Activated B cell treated with CpG ODN at 0.5 μM for 24 hours (primary cell): Measurements from ENCODE around the gene KATNB1. TPM values are rescaled to one million over a fixed set of nuclear protein-coding genes. Genes with fewer than 3 reads are reported as not detected.

Source experiments
- ATAC-seq: fragments of 200-7000 bp; cut with Tn5 transposase; one replicate; pipeline ENCODE4 v1.10.0; 2021; ENCODE audit warnings: low read depth, mild to moderate bottlenecking, moderate library complexity
- CTCF ChIA-PET: fragments of 350-600 bp; sonication (Branson Sonifier 250); formaldehyde crosslinking; loops from one replicate; lab custom pipeline; 2021; ENCODE audit warnings: antibody characterized with exemption; lab: Charles Lee
- POLR2A ChIA-PET: fragments of 350-600 bp; sonication (Branson Sonifier 250); formaldehyde crosslinking; loops from one replicate; lab custom pipeline; 2021; ENCODE audit warnings: antibody characterized with exemption; lab: Charles Lee
- DNase-seq: peaks from one replicate; pipeline ENCODE4 v3.0.0; 2022
- H3K27ac Mint-ChIP-seq: one replicate; pipeline ENCODE4 v1.8.0; 2020; ENCODE audit warnings: mixed read lengths
- H3K27me3 Mint-ChIP-seq: one replicate; pipeline ENCODE4 v1.8.0; 2021; ENCODE audit warnings: mixed read lengths
- H3K36me3 Mint-ChIP-seq: one replicate; pipeline ENCODE4 v1.8.0; 2021; ENCODE audit warnings: low read depth, mixed read lengths
- H3K4me1 Mint-ChIP-seq: one replicate; pipeline ENCODE4 v1.8.0; 2021; ENCODE audit warnings: mixed read lengths
- H3K4me3 Mint-ChIP-seq: one replicate; pipeline ENCODE4 v1.8.0; 2020; ENCODE audit warnings: mild to moderate bottlenecking, mixed read lengths
- H3K9me3 Mint-ChIP-seq: one replicate; pipeline ENCODE4 v1.8.0; 2020; ENCODE audit warnings: mixed read lengths
- intact Hi-C: fragments of 100-400 bp; cut with micrococcal nuclease; formaldehyde crosslinking; loops from one replicate; pipeline ENCODE4 v1.15.1; 2024
- total RNA-seq: library from RNA; stranded (reverse); gene quantifications from 2 replicates; pipeline ENCODE4 v1.2.3, GENCODE V29; 2022
- TF ChIP-seq, protein P1 (sequence below): fragments of 200-600 bp; IDR thresholded peaks from one replicate; pipeline ENCODE4 v1.8.0; 2022; ENCODE audit warnings: antibody characterized with exemption, mild to moderate bottlenecking

The KATNB1 gene
- total RNA-seq, 1 donor from 2014 or later = 16.8 TPM

DNA sequence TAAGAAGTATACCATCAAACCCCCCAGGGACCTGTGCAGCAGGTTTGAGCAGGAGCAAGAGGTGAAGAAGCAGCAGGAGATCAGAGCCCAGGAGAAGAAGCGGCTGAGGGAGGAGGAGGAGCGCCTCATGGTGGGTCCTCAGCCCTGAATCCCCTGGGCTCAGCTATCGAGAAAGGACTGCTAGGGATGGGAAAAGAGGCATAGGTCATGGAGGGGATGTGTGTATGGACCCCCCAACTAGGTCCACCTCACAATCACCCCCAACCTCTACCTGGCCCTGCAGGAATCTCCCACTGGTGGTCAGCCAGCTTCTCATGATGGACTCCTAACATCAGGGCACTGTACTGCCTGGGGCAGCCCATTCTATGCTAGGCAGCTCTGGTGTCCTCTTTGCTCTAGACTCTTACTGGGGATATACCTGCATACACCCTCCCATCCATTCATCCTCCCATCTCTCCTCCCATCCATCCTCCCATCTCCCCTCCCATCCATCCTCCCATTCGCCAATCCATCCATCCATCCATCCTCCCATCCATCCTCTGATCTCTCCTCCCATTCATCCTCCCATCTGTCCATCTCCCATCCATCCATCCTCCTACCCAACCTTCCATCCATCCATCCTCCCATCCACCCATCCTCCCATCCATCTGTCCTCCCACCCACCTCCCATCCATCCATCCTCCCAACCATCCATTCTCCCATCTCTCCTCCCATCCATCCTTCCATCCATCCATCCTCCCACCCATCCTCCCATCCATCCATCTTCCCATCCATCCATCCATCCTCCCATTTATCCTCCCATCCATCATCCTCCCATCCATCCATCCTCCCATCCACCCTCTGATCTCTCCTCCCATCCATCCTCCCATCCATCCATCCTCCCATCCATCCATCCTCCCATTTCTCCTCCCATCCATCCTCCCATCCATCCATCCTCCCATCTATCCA, 30.4 kb upstream of the KATNB1 start:
- intact Hi-C loops = no loop called here
- H3K27ac Mint-ChIP-seq = no peak overlapping the region
- H3K36me3 Mint-ChIP-seq = no peaks in the 10 kb centered on the region
- POLR2A ChIA-PET = no interaction called here
- ATAC-seq = no peak
- CTCF ChIA-PET = no interaction called here
- H3K4me1 Mint-ChIP-seq = no peaks in the 10 kb centered on the region
- DNase-seq = no peak
- no peak overlapping the region for H3K4me3 Mint-ChIP-seq
- TF ChIP-seq, protein P1, sequence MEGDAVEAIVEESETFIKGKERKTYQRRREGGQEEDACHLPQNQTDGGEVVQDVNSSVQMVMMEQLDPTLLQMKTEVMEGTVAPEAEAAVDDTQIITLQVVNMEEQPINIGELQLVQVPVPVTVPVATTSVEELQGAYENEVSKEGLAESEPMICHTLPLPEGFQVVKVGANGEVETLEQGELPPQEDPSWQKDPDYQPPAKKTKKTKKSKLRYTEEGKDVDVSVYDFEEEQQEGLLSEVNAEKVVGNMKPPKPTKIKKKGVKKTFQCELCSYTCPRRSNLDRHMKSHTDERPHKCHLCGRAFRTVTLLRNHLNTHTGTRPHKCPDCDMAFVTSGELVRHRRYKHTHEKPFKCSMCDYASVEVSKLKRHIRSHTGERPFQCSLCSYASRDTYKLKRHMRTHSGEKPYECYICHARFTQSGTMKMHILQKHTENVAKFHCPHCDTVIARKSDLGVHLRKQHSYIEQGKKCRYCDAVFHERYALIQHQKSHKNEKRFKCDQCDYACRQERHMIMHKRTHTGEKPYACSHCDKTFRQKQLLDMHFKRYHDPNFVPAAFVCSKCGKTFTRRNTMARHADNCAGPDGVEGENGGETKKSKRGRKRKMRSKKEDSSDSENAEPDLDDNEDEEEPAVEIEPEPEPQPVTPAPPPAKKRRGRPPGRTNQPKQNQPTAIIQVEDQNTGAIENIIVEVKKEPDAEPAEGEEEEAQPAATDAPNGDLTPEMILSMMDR = no peak
- no peaks in the 10 kb centered on the region for H3K9me3 Mint-ChIP-seq
- H3K27me3 Mint-ChIP-seq = peaks cover 2% of the 10 kb centered on the region

DNA sequence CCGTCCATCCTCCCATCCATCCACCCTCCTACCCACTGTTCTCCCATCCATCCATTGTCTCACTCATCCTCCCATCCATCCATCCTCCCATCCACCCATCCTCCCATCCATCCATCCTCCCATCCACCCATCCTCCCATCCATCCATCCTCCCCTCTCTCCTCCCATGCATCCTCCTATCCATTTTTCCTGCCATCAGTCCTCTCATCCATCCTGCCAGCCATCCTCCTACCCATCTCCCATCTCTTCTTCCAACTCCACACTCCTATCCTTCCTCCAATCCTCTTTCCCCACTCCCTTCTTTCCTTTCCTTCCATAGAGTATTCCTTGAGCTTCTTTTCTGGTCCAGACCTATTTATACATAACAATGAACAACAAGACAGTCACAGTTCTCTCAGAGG, 28.9 kb upstream of the KATNB1 start:
- Mint-ChIP-seq H3K27ac (no peak overlapping the region), H3K9me3 (no peaks in the 10 kb centered on the region), H3K27me3 (peaks cover 8% of the 10 kb centered on the region), H3K4me3 (no peak overlapping the region), H3K36me3 (no peaks in the 10 kb centered on the region), H3K4me1 (no peaks in the 10 kb centered on the region)
- POLR2A ChIA-PET = no interaction called here
- ATAC-seq (no peak), DNase-seq (no peak)
- TF ChIP-seq, protein P1 = no peak
- intact Hi-C loops = no loop called here
- CTCF ChIA-PET = no interaction called here

DNA sequence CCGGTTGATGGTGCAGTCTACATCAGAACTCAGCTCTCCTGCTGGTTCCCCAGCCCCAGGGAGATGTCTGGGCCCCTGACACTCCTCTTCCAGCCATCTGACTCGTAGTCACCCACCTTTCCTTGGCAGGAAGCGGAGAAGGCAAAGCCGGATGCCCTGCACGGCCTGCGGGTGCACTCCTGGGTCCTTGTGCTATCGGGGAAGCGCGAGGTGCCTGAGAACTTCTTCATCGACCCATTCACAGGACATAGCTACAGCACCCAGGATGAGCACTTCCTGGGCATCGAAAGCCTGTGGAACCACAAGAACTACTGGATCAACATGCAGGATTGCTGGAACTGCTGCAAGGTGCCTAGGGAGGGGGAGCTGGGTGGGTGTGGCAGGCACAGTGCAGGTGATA, 28.2 kb upstream of the KATNB1 start:
- H3K9me3 Mint-ChIP-seq = no peaks in the 10 kb centered on the region
- peaks cover 11% of the 10 kb centered on the region for H3K27me3 Mint-ChIP-seq
- ChIA-PET POLR2A (no interaction called here), CTCF (no interaction called here)
- H3K4me1 Mint-ChIP-seq = no peaks in the 10 kb centered on the region
- ATAC-seq (no peak), DNase-seq (no peak)
- H3K36me3 Mint-ChIP-seq = no peaks in the 10 kb centered on the region
- no peak overlapping the region for H3K27ac Mint-ChIP-seq
- H3K4me3 Mint-ChIP-seq = no peak overlapping the region
- intact Hi-C loops = no loop called here
- TF ChIP-seq, protein P1 = no peak

DNA sequence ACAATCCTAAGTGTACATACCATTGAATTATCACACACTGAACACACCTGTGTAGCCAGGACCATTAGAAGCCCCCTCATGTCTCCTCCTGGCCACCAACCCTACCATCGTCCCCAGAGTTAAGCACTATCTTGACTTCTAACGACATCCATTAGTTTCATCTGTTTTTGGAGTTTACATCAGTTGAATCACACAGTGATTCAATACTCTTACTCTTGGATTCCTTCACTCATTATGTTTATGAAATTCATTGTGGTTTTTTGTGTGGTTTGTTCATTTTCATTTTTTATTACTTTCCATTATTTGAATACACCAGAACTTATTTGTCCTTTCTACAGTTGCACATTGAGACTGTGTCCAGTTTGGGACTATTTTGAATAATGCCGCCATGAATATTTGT, 27.4 kb upstream of the KATNB1 start:
- DNase-seq (no peak), ATAC-seq (no peak)
- TF ChIP-seq, protein P1 = no peak
- H3K36me3 Mint-ChIP-seq = no peaks in the 10 kb centered on the region
- no peaks in the 10 kb centered on the region for H3K9me3 Mint-ChIP-seq
- H3K4me3 Mint-ChIP-seq = no peak overlapping the region
- intact Hi-C loops = no loop called here
- no peak overlapping the region for H3K27ac Mint-ChIP-seq
- no peaks in the 10 kb centered on the region for H3K4me1 Mint-ChIP-seq
- peaks cover 19% of the 10 kb centered on the region for H3K27me3 Mint-ChIP-seq
- CTCF ChIA-PET = no interaction called here
- POLR2A ChIA-PET = no interaction called here

DNA sequence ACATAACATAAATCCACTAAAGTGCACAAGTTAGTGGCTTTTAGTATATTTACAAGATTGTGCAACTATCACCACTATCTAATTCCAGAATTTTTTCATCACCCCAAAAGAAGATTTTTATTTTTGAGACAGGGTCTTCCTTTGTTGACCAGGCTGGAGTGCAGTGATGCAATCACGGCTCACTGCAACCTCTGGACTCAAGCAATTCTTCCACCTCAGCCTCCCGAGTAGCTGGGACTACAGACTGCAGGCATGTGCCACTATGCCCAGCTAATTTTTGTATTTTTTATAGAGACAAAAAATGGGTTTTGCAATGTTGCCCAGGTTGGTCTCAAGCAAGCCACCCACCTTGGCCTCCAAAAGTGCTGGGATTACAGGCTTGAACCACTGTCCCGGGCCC, 25.9 kb upstream of the KATNB1 start:
- DNase-seq (no peak), ATAC-seq (no peak)
- Mint-ChIP-seq H3K4me3 (no peak overlapping the region), H3K4me1 (no peaks in the 10 kb centered on the region), H3K27ac (no peak overlapping the region), H3K27me3 (peaks cover 19% of the 10 kb centered on the region), H3K9me3 (no peaks in the 10 kb centered on the region), H3K36me3 (no peaks in the 10 kb centered on the region)
- TF ChIP-seq, protein P1 = no peak
- ChIA-PET CTCF (no interaction called here), POLR2A (no interaction called here)
- intact Hi-C loops = no loop called here
